HFF-Myc (cell line): ENCODE results near the gene NR2F1.

Experiments
- DNase-seq: peaks from one replicate; pipeline ENCODE4 v3.0.0-alpha.2; 2011; ENCODE audit warnings: low read depth; ENCODE audit errors: extremely low read depth
- H3K4me3 ChIP-seq: replicated peaks from 2 replicates; pipeline ENCODE4 v1.5.1; 2011; ENCODE audit warnings: low read depth, mild to moderate bottlenecking, control low read depth, low read length
- TF ChIP-seq, protein P1 (sequence below): IDR thresholded peaks from 2 replicates; pipeline ENCODE4 v1.5.1; 2012; ENCODE audit warnings: mild to moderate bottlenecking, low read depth, low read length, control low read depth; ENCODE audit errors: missing control alignments

NR2F1 gene

DNA sequence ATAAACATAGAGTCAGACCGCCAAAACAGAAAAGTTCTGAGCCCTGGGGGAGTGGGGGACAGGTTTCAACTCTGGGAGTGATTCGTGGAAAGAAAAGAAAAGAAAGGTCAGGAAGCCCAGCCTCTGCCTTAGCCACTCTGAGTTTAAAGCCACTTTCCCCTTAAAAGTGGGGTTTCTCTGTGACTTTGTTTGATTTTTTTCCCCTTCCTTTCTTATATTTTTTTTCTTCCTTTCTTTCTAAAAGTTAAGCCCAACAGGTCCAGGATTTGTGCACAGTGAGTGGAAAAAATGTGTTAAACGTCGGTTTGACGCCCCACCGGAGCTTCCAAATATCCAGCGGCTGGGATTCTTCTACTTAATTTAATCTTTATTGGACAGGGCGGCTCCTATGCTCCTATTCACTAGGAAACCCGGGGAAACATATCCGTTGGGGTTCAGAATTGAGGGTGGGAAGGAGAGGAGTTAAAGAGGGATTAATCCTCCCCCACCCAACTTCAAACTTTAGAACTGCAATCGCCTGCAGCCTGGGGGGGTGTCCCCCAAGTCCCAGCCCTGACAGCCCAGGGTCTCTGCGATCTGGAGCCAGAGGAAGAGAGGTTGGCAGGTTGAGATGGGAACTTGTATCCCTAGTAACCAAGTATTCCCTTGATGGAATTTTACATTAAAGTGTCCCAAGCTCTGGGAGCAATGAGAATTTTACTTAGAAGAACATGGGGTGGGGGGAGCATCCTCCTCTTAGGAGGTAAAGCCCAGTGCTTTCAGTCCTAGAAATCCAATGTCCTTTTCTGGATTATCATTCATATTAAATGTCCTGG, 8.3 kb upstream of the NR2F1 start:
- H3K4me3 ChIP-seq = no peak overlapping the region
- TF ChIP-seq, protein P1, sequence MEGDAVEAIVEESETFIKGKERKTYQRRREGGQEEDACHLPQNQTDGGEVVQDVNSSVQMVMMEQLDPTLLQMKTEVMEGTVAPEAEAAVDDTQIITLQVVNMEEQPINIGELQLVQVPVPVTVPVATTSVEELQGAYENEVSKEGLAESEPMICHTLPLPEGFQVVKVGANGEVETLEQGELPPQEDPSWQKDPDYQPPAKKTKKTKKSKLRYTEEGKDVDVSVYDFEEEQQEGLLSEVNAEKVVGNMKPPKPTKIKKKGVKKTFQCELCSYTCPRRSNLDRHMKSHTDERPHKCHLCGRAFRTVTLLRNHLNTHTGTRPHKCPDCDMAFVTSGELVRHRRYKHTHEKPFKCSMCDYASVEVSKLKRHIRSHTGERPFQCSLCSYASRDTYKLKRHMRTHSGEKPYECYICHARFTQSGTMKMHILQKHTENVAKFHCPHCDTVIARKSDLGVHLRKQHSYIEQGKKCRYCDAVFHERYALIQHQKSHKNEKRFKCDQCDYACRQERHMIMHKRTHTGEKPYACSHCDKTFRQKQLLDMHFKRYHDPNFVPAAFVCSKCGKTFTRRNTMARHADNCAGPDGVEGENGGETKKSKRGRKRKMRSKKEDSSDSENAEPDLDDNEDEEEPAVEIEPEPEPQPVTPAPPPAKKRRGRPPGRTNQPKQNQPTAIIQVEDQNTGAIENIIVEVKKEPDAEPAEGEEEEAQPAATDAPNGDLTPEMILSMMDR = no peak
- DNase-seq = no peak

DNA sequence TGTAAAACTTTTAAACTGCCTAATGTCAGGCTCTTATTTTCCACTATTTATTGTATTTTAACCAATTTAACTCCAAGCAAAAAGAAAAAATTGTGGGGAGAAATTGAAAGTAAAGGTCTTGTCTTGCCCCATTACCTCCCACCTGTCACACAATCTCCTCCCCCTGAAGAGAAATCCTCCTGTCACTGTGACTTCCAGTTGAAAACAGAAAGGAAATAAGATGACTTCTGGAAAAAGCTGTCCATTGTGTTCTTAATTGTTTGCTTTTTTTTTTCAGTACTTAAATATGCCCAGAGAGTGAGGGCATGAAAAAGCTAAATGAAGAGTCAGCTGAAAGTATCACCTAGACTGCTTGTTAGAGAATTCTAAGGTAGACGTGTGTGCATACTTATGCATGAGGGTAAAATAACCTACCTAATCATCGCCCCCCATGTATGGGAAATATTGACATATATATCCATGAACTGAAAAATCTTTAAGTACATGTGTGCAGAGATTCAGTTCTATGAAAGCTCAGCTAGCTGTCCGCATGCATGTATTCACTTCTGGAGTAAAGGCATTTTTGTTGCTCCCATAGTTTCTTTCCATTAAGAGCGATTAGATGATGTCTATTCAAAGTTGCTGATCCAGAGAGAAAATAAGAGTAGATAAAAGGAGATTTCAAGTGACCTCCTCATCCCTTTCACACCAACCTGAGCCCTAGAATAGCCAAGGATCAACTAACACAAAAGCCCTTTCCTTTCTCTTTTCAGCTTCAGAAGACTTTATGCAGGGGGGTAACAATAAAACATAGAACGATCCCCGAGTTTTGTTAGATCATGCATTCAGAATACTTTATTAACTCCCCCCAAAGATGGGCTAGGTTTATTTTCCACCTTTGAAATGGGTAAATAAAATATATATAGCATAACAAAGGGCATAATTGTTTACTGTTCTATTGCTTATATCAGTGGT, 7.3 kb upstream of the NR2F1 start:
- H3K4me3 ChIP-seq = no peak overlapping the region
- TF ChIP-seq, protein P1 = no peak
- no peak for DNase-seq

DNA sequence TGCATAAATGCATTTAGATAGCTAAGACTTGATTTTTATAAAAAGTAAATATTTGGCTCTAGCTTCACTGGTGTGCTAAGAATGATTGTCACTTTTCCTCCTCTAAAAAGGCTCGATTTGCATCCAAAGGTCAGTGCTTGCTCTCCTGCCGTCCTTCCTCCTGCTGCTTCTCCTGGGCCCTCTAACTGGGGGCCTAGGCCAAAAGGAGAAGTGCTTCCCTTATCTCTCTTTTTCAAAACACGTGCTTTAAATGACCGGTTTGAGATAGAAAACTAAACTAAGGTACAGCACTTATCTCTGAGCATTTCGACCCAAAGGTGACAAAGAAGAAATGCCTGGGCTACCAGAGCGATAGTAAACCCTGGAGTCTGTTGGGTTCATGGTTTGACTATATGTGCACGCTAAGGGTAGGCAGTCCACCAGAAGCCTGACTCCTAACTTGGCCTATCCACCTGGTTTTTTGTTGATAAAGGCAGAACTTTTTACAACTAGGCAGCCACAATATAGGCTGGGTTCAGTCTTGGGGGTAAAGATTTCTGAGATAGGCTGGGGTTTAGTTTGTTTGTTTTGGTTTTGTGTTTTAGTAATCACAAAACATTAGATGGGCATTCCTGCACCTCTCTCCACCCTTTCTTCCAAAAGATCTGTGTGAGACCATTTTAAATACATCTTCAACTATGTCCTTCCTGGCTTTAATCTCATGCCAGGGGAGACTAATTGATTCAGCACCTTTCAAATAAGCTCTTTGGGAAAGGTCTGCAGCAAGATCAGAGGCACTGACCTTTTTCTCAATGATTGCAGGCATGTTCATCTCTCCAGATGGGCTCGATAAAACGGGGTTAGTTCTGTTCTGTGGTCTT, 5.8 kb upstream of the NR2F1 start:
- TF ChIP-seq, protein P1 = no peak
- no peak for DNase-seq
- H3K4me3 ChIP-seq = no peak overlapping the region

DNA sequence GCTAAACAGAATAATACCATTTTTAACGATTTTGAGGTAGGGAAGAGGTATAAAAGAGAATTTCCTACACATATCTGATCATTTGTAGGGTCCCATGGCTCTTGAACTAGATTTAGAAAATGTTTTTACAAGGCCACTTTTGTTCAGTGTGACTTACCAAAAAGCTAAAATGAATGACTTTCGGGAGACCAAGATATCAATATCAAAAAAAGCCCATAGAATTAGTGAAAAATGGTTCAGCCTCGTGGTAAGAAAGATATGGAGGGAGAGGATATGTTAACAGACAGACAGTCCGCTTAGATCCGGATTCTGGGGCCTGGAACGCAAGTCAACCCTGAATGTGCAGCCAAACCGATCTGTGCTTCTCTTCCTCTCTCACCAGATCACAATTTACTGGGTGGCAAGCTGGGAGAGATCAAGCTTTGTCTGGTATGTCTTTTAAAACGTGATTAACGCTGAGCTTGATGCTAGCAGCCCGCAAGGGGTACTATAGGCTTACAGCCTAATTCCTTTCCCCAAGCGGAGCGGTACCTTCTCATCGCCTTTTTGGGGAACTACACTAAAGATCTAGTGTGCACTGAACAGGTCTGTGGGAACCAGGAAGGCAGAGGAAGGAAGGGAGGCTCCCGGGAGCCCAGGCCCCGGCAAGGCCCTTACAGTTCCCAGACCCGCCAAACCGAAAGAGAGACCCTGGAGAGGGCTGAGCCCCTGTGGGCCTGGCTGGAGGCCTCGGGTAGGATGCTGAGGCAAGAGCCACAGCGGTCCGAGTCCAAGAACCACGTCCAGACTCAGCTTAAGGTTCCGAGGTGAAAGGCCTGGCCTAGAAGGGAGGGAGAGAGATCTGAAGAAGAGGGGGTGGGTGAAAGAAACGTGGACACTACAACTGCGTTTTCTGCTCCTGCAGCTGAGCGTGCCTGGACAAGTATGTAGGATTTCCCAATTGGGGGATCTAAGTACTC, 4.9 kb upstream of the NR2F1 start:
- no peak for DNase-seq
- TF ChIP-seq, protein P1 = no peak
- no peak overlapping the region for H3K4me3 ChIP-seq

DNA sequence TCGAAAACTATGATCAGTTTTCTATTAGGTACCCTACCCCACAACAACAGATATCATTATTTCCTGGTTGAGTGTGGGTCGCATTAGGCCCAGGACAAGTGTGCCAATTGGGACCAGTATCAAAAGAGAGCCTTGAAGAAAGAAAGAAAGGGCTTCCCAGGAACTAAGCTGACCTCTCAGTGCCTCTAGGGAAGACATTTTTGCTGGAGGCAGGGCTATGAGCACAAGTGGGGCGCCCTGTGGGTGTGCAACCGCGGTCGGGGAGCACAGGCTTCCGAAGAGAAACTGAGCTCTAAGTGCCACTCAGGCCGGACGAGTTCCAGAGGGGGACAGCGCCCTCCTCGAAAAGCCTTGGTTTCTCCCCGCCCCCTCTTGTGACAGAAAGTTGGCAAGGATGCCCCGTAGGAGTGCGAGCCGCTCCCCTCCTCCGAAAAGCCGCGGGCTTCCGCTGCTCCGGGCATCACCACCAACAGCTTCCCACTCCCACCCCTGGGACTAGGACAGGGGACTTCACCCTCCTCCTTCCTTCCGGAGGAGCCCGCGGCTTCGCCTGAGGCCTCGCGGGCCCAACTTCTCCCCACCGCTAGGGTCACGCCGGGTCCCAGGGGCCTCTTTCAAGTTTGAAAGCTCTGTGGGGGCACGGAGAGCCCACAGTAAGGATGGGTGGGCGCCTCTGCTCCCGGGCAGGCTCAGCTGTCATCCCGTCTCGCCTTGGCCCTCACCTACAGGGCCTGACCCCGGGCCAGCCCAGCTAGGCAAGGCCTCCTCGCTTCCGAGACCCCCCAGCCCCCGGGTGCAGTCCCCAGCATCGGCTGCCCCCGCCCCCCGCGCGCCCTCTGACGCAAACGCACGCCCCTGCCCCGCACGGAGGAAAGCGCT, 4.0 kb upstream of the NR2F1 start:
- DNase-seq = no peak
- TF ChIP-seq, protein P1 = peak; percentile 4
- peak overlapping the region; percentile 67 for H3K4me3 ChIP-seq
